Measurements from ENCODE around the gene FMN1.
A peak's percentile ranks its signal among the peaks of the same experiment; 100 is the strongest.

The FMN1 gene, protein sequence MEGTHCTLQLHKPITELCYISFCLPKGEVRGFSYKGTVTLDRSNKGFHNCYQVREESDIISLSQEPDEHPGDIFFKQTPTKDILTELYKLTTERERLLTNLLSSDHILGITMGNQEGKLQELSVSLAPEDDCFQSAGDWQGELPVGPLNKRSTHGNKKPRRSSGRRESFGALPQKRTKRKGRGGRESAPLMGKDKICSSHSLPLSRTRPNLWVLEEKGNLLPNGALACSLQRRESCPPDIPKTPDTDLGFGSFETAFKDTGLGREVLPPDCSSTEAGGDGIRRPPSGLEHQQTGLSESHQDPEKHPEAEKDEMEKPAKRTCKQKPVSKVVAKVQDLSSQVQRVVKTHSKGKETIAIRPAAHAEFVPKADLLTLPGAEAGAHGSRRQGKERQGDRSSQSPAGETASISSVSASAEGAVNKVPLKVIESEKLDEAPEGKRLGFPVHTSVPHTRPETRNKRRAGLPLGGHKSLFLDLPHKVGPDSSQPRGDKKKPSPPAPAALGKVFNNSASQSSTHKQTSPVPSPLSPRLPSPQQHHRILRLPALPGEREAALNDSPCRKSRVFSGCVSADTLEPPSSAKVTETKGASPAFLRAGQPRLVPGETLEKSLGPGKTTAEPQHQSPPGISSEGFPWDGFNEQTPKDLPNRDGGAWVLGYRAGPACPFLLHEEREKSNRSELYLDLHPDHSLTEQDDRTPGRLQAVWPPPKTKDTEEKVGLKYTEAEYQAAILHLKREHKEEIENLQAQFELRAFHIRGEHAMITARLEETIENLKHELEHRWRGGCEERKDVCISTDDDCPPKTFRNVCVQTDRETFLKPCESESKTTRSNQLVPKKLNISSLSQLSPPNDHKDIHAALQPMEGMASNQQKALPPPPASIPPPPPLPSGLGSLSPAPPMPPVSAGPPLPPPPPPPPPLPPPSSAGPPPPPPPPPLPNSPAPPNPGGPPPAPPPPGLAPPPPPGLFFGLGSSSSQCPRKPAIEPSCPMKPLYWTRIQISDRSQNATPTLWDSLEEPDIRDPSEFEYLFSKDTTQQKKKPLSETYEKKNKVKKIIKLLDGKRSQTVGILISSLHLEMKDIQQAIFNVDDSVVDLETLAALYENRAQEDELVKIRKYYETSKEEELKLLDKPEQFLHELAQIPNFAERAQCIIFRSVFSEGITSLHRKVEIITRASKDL (N-terminal part only)

GRCh38 chr15:33194704-33195670 lies at the start of gene FMN1:
FMN1 (minus strand) TSS chr15:33194714; CDS start chr15:33154914, 39,800 bp downstream.
- Mint-ChIP-seq H3K27ac (peak within 1 kb of the TSS; percentile 74 to 92 (median 85)), H3K36me3 (ENCODE audit: low read depth) (no peaks in the 10 kb centered on the region)

DNA sequence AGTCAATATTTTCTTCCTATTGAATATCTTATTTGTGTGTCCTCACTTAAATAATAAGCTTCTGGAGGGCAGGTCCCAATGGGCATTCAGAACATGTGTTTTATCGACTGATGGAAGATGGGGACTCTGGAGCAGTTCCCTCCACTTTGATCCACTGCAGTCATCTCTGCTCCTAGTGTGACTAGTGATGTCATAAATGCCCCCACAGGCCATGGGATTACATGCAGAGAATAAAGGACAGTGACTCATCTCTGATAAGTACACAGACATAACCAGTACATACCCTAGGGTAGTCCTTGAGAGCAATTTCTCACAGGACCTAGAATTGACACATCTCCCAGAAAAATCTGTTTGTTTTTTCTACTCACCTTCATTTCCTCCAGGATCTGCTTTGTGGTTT lies 49.4 kb upstream of the FMN1 start:
- no peaks in the 10 kb centered on the region for H3K36me3 Mint-ChIP-seq (ENCODE audit: low read depth)
- H3K27ac Mint-ChIP-seq, result no peak overlapping the region
- no peaks in the 10 kb centered on the region for H3K9me3 Mint-ChIP-seq

More at GRCh38 chr15:33194704-33195670, at the start of gene FMN1:
- Mint-ChIP-seq H3K27me3 (ENCODE audit: low read depth) (peaks cover 29% of the 10 kb centered on the region), H3K4me3 (peak within 1 kb of the TSS; percentile 84 to 87 (median 87)), H3K9me3 (no peaks in the 10 kb centered on the region), H3K4me1 (peaks cover 7% of the 10 kb centered on the region)
- TF ChIP-seq CTCF (IDR thresholded peaks at IDR 0.05; ENCODE audit: unreplicated experiment in 3 of 3), result no peak

GRCh38 chr15:33243393-33243792 lies 48.9 kb upstream of the FMN1 start:
- peaks cover 13% of the 10 kb centered on the region for H3K4me1 Mint-ChIP-seq

More for the DNA sequence above, 49.4 kb upstream of the FMN1 start:
- H3K4me1 Mint-ChIP-seq, result peaks cover 13% of the 10 kb centered on the region
- TF ChIP-seq CTCF (IDR thresholded peaks at IDR 0.05; ENCODE audit: unreplicated experiment in 3 of 3), result no peak
- no peak overlapping the region for H3K4me3 Mint-ChIP-seq
- H3K27me3 Mint-ChIP-seq (ENCODE audit: low read depth), result no peaks in the 10 kb centered on the region

GRCh38 chr15:33242669-33243191 lies 48.2 kb upstream of the FMN1 start:
- peak; percentile 30 to 46 (median 34) for TF ChIP-seq CTCF (IDR thresholded peaks at IDR 0.05; ENCODE audit: unreplicated experiment in 3 of 3)
- Mint-ChIP-seq H3K4me3 (no peak overlapping the region), H3K27me3 (ENCODE audit: low read depth) (no peaks in the 10 kb centered on the region), H3K9me3 (no peaks in the 10 kb centered on the region), H3K4me1 (peaks cover 13% of the 10 kb centered on the region), H3K27ac (peak overlapping the region; percentile 54 to 74 (median 71)), H3K36me3 (ENCODE audit: low read depth) (no peaks in the 10 kb centered on the region)

More at GRCh38 chr15:33243393-33243792, 48.9 kb upstream of the FMN1 start:
- TF ChIP-seq CTCF (IDR thresholded peaks at IDR 0.05; ENCODE audit: unreplicated experiment in 3 of 3), result no peak
- Mint-ChIP-seq H3K4me3 (no peak overlapping the region), H3K27me3 (ENCODE audit: low read depth) (no peaks in the 10 kb centered on the region), H3K27ac (no peak overlapping the region), H3K36me3 (ENCODE audit: low read depth) (no peaks in the 10 kb centered on the region), H3K9me3 (no peaks in the 10 kb centered on the region)

GRCh38 chr15:33242165-33242564 lies 47.7 kb upstream of the FMN1 start:
- peaks cover 13% of the 10 kb centered on the region for H3K4me1 Mint-ChIP-seq
- H3K27me3 Mint-ChIP-seq (ENCODE audit: low read depth), result no peaks in the 10 kb centered on the region
- TF ChIP-seq CTCF (IDR thresholded peaks at IDR 0.05; ENCODE audit: unreplicated experiment in 3 of 3), result no peak
- no peak overlapping the region for H3K4me3 Mint-ChIP-seq
- H3K27ac Mint-ChIP-seq, result peak overlapping the region; percentile 54 to 74 (median 71)
- H3K36me3 Mint-ChIP-seq (ENCODE audit: low read depth), result no peaks in the 10 kb centered on the region
- H3K9me3 Mint-ChIP-seq, result no peaks in the 10 kb centered on the region

All from nephron (organoid).